Psoas muscle (tissue), 8 donors: ENCODE measurements around the gene MED14. TPM values are rescaled to one million over a fixed set of nuclear protein-coding genes. Genes with fewer than 3 reads are reported as not detected.
A peak's percentile ranks its signal among the peaks of the same experiment; 100 is the strongest.

Experiments used
- ATAC-seq, 4 donors: fragments of 200-7000 bp; cut with Tn5 transposase; one replicate each; pipeline ENCODE4 v1.9.1; 2020; ENCODE audit warnings: moderate library complexity in 3 of 4, mild to moderate bottlenecking in 2 of 4
- DNase-seq, 2 donors: peaks; one replicate each; pipeline ENCODE4 v3.0.0-alpha.2; 2020
- H3K27ac ChIP-seq: fragments of 200-600 bp; one replicate; pipeline ENCODE4 v1.8.0; 2022
- H3K27me3 ChIP-seq, 3 donors: fragments of 200-600 bp in 1 of 3; one replicate each; pipeline versions ENCODE4 v1.6.1 to v1.8.0; 2013 to 2022; ENCODE audit warnings: low read length in 2 of 3, mild to moderate bottlenecking in 2 of 3, moderate library complexity in 1 of 3; ENCODE audit not compliant: insufficient read depth in 3 of 3
- H3K36me3 ChIP-seq, 2 donors: fragments of 200-600 bp in 1 of 2; one replicate each; pipeline versions ENCODE4 v1.6.1 to v1.8.0; 2013 to 2022; ENCODE audit warnings: low read depth in 1 of 2, mild to moderate bottlenecking in 1 of 2, moderate library complexity in 1 of 2; ENCODE audit not compliant: insufficient read depth in 1 of 2
- H3K4me1 ChIP-seq: fragments of 200-600 bp; one replicate; pipeline ENCODE4 v1.8.0; 2022
- H3K4me3 ChIP-seq: fragments of 200-600 bp; one replicate; pipeline ENCODE4 v1.8.0; 2022; ENCODE audit warnings: mild to moderate bottlenecking
- H3K9me3 ChIP-seq: fragments of 200-600 bp; one replicate; pipeline ENCODE4 v1.8.0; 2022
- WGBS, 3 donors: extraction: QIAGEN DNeasy Blood & Tissue Kit; methylation state at CpG; one replicate each; pipeline versions ENCODE4 v1.1.6 to v1.1.7; 2013; 5-methylcytosine and 5-hydroxymethylcytosine counted together
- intact Hi-C, 2 donors: fragments of 100-400 bp; cut with DNase I; formaldehyde crosslinking; loops; one replicate each; pipeline versions ENCODE4 v1.11.0 to v1.14.2; 2022
- polyA plus RNA-seq, 3 donors: library from polyadenylated mRNA; stranded (reverse); fragments of 200-250 nt; gene quantifications; one replicate each; pipeline ENCODE4 v1.2.3, GENCODE V29; 2013
- total RNA-seq, 4 donors: library from RNA; stranded (reverse); fragmentation: NEBNext Ultra II Directional in 2 of 4; extraction: Animal tissue kit (Norgen Biotek cat#: 25700) in 2 of 4; gene quantifications; one replicate each; pipeline versions ENCODE4 v1.2.1 to v1.2.4, GENCODE V29; 2021 to 2023
- TF ChIP-seq, protein P1 (sequence below): fragments of 200-600 bp; IDR thresholded peaks from one replicate; pipeline ENCODE4 v1.8.0; 2022; ENCODE audit warnings: antibody characterized with exemption
- donor health status: healthy with polysubstance abuse.
- donor health status: DM: no; HTN: no; CAD: no; lungs with moderate emphysema.
- donor health status: Bipolar disorder and iron deficiency.
- donor health status: healthy.
- donor health status: DM: yes; HTN: yes; CAD: no.
- donor health status: DM: no; HTN: no; CAD: no.
- donor health status: DM: no; HTN: no; CAD: no.
- donor health status: DM: yes; HTN: yes; CAD: no.

Gene MED14
- total and polyA plus RNA-seq, 7 donors, result 10.7 to 63.2 (median 46.6) TPM

DNA sequence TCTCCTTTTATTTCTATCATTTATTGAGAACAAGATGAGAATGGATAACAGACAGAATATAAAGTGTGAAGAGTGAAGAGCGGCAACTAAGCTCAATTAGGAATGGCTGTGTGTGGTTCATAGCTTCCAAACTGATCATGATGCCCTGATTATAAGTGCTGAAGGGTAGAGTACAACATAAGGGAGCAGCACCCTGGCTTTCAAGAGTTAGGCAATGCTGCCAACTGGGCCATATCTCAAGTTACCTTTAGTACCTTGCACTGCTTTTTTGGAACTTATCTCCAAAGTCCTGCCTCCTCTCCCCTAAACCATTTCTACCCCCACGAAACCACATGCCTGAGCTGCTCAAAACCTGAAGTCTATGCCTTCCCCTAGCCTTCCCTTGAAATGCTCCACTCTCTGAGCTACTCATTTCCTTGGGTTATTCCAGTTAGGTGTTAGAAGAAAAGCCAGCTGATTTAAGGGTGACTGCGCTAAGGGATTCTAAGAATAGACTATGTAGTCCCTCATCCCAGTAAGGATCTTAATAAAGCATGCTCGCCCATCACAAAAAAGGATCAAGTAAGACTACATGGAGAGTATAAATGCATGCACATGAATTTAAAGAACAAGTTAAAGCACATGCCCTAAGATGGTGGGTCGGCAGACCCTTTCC lies 29.6 kb downstream of the MED14 start:
- Histone ChIP-seq H3K4me1 (peaks cover 12% of the 10 kb centered on the region), H3K9me3 (no peaks in the 10 kb centered on the region), H3K27me3 (no peaks in the 10 kb centered on the region), H3K4me3 (no peak overlapping the region), H3K36me3 (peaks cover 0 to 55% of the 10 kb centered on the region in 2 donors), H3K27ac (peak overlapping the region; percentile 73)
- no peak for DNase-seq
- TF ChIP-seq, protein P1, sequence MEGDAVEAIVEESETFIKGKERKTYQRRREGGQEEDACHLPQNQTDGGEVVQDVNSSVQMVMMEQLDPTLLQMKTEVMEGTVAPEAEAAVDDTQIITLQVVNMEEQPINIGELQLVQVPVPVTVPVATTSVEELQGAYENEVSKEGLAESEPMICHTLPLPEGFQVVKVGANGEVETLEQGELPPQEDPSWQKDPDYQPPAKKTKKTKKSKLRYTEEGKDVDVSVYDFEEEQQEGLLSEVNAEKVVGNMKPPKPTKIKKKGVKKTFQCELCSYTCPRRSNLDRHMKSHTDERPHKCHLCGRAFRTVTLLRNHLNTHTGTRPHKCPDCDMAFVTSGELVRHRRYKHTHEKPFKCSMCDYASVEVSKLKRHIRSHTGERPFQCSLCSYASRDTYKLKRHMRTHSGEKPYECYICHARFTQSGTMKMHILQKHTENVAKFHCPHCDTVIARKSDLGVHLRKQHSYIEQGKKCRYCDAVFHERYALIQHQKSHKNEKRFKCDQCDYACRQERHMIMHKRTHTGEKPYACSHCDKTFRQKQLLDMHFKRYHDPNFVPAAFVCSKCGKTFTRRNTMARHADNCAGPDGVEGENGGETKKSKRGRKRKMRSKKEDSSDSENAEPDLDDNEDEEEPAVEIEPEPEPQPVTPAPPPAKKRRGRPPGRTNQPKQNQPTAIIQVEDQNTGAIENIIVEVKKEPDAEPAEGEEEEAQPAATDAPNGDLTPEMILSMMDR, result no peak
- intact Hi-C loops, result no loop called here
- WGBS, 3 donors, result 52 to 65% (median 57%) methylated on average over 5 of the region's 5 CpGs
- peak; percentile 84 to 92 (median 90) for ATAC-seq

DNA sequence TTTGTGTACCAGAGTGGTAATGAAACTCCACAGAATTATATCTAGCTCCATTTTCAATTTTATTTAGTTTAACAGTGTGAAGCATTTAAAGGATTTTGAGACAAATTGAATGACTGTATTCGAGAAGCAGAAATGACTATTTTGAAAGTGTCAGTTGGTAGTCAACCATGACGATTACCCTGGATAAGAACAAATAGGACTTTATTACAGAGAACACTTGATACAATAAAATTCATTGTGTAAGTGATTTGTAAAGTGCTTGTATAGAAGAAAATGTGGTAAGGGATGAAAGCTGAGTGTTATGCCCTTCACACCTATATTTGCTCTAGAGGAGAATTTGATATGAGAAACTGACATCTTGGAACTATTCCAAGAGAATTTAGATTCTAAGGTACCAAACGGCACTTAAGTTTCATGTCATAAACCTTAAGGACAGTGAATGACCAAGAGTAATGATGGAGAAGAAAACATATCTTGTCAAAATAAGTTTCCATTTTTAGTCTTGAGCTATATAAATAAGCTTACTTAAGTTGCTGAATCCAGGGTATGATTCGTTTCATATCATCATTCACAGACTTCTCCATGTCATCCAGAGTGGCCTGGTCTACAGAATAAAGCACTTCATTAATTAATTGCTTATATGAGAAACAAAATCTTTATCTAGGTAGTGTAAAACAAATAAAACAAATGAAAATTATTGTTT lies 34.6 kb downstream of the MED14 start:
- Histone ChIP-seq H3K27ac (peak overlapping the region; percentile 44), H3K36me3 (peaks cover 0 to 45% of the 10 kb centered on the region in 2 donors)
- WGBS, 3 donors, result 36 to 54% (median 47%) methylated on average over 4 of the region's 4 CpGs

DNA sequence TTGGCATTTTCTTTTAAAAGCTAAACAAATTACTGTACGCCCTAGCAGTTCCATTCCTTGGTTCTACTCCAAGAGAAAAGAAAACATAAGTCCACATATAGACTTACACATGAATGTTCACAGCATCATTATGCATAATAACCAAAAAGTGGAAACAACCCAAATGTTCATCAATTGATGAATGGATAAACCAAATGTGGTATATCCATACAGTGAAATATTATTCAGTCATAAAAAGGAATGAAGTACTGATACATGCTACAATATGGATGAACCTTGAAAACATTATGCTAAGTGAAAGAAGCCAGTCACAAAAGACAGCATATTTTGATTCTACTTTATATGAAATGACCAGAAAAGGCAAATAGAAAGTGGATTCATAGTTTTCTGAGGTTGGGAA lies 36.5 kb downstream of the MED14 start:
- H3K36me3 ChIP-seq, result peaks cover 0 to 50% of the 10 kb centered on the region in 2 donors
- DNase-seq (no peak), ATAC-seq (no peak)
- no peak overlapping the region for H3K27ac ChIP-seq
- H3K27me3 ChIP-seq, result no peaks in the 10 kb centered on the region
- H3K4me3 ChIP-seq, result no peak overlapping the region
- H3K9me3 ChIP-seq, result no peaks in the 10 kb centered on the region
- intact Hi-C loops, result no loop called here
- H3K4me1 ChIP-seq, result peaks cover 7% of the 10 kb centered on the region
- 75 to 96% (median 80%) methylated on average over 1 of the region's 1 CpG for WGBS, 3 donors
- TF ChIP-seq, protein P1, result no peak

More for the DNA sequence above, 34.6 kb downstream of the MED14 start:
- no peak for DNase-seq
- Histone ChIP-seq H3K4me1 (peaks cover 7% of the 10 kb centered on the region), H3K9me3 (no peaks in the 10 kb centered on the region), H3K27me3 (no peaks in the 10 kb centered on the region), H3K4me3 (no peak overlapping the region)
- peak in 3 of 4 donors; percentile 51 to 77 (median 58) for ATAC-seq
- intact Hi-C loops, result no loop called here
- TF ChIP-seq, protein P1, result no peak

DNA sequence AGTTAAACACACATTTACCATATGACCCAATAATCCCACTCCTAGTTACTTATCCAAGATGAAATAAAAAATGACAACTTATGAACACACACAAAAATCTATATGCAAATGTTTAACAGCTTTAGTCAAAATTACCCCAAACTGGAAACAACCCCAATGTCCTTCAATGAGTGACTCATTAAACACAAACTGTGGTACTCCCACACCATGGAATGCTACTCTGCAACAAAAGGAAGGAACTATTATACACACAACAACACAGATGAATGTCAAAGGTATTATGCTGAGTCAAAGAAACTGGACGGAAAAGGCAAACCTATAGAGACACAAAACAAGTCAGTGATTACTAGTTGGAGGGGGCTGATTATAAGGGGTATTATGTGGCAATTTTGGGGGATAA lies 40.5 kb downstream of the MED14 start:
- 82 to 91% (median 86%) methylated on average over 1 of the region's 1 CpG for WGBS, 3 donors
- ATAC-seq, result no peak
- intact Hi-C loops, result no loop called here
- H3K27ac ChIP-seq, result no peak overlapping the region
- peaks cover 2% of the 10 kb centered on the region for H3K4me1 ChIP-seq
- TF ChIP-seq, protein P1, result no peak
- no peaks in the 10 kb centered on the region for H3K9me3 ChIP-seq
- peaks cover 0 to 51% of the 10 kb centered on the region in 2 donors for H3K36me3 ChIP-seq
- H3K4me3 ChIP-seq, result no peak overlapping the region
- no peak for DNase-seq
- no peaks in the 10 kb centered on the region for H3K27me3 ChIP-seq
